OCI-LY1 (cell line): ENCODE data around the gene SIRT5.

Experiments used
- H2AFZ ChIP-seq: fragments of 200-600 bp; sonication (generic), shearing (Covaris generic); 2 replicates; pipeline ENCODE4 v1.6.0; 2014; ENCODE audit warnings: antibody characterized with exemption, mild to moderate bottlenecking, low read length
- H3F3A ChIP-seq: fragments of 200-600 bp; sonication (generic), shearing (Covaris generic); 2 replicates; pipeline ENCODE4 v1.6.0; 2014; ENCODE audit warnings: mild to moderate bottlenecking, antibody characterized with exemption, low read length, moderate library complexity; ENCODE audit not compliant: insufficient read depth
- H3K27ac ChIP-seq: fragments of 200-600 bp; sonication (generic); 2 replicates; pipeline ENCODE4 v1.5.1; 2014; ENCODE audit warnings: low read length, mixed run types, mild to moderate bottlenecking, low read depth; ENCODE audit not compliant: poor library complexity, severe bottlenecking
- H3K27me3 ChIP-seq: fragments of 200-600 bp; sonication (generic); 2 replicates; pipeline ENCODE4 v1.6.0; 2014; ENCODE audit warnings: antibody characterized with exemption, mild to moderate bottlenecking, low read length, moderate library complexity; ENCODE audit not compliant: insufficient read depth
- H3K36me3 ChIP-seq: fragments of 200-600 bp; sonication (generic); 2 replicates; pipeline ENCODE4 v1.6.1; 2014; ENCODE audit warnings: mild to moderate bottlenecking, antibody characterized with exemption, low read length, moderate library complexity, mixed read lengths; ENCODE audit not compliant: insufficient read depth
- H3K4me1 ChIP-seq: fragments of 200-600 bp; sonication (generic); 2 replicates; pipeline ENCODE4 v1.5.1; 2014; ENCODE audit warnings: mild to moderate bottlenecking, low read length, moderate library complexity; ENCODE audit not compliant: insufficient read depth, severe bottlenecking
- H3K4me2 ChIP-seq: fragments of 200-600 bp; sonication (generic), shearing (Covaris generic); 2 replicates; pipeline ENCODE4 v1.6.1; 2014; ENCODE audit warnings: low read length
- H3K4me3 ChIP-seq: fragments of 200-600 bp; sonication (generic); 2 replicates; pipeline ENCODE4 v1.5.1; 2014; ENCODE audit warnings: low read length, low read depth, mild to moderate bottlenecking, mixed read lengths; ENCODE audit not compliant: poor library complexity, severe bottlenecking
- H3K79me2 ChIP-seq: fragments of 200-600 bp; shearing (Covaris generic); 2 replicates; pipeline ENCODE4 v1.6.1; 2016; ENCODE audit warnings: mixed run types, low read length, mixed read lengths; ENCODE audit not compliant: insufficient read depth
- H3K9ac ChIP-seq: fragments of 200-600 bp; sonication (generic), shearing (Covaris generic); 2 replicates; pipeline ENCODE4 v1.6.1; 2014; ENCODE audit warnings: mild to moderate bottlenecking, low read length, mixed read lengths
- H3K9me2 ChIP-seq: fragments of 200-600 bp; sonication (generic), shearing (Covaris generic); 2 replicates; pipeline ENCODE4 v1.6.1; 2014; ENCODE audit warnings: low read depth, mild to moderate bottlenecking, low read length, mixed read lengths
- H3K9me3 ChIP-seq: fragments of 200-600 bp; shearing (Covaris generic); 2 replicates; pipeline ENCODE4 v1.6.1; 2014; ENCODE audit warnings: low read length, mixed read lengths
- H4K20me1 ChIP-seq: fragments of 200-600 bp; sonication (generic), shearing (Covaris generic); 2 replicates; pipeline ENCODE4 v1.6.0; 2016; ENCODE audit warnings: mild to moderate bottlenecking, low read length; ENCODE audit not compliant: insufficient read depth
- CTCF ChIP-seq: fragments of 200-600 bp; sonication (generic), shearing (Covaris generic); IDR thresholded peaks from 2 replicates; pipeline ENCODE4 v1.5.1; 2017; ENCODE audit warnings: mild to moderate bottlenecking, antibody characterized with exemption, low read length, moderate library complexity, mixed read lengths
- EZH2 ChIP-seq: fragments of 200-600 bp; sonication (generic), shearing (Covaris generic); IDR thresholded peaks from 2 replicates; pipeline ENCODE4 v1.8.0; 2017; ENCODE audit warnings: borderline replicate concordance, mixed run types, mild to moderate bottlenecking, antibody characterized with exemption, low read length, moderate library complexity, mixed read lengths

Gene SIRT5

GRCh38 chr6:13575377-13575775 lies 975 bp downstream of the SIRT5 start:
- peaks cover 10% of the 10 kb centered on the region for H3K36me3 ChIP-seq
- no peaks in the 10 kb centered on the region for H3K9me3 ChIP-seq
- H3F3A ChIP-seq, result no peaks in the 10 kb centered on the region
- TF ChIP-seq EZH2 (no peak), CTCF (no peak; the same call in 1 of the 2 replicates)
- no peak overlapping the region; the same call in 1 of the 2 replicates for H2AFZ ChIP-seq
- H3K27me3 ChIP-seq, result no peaks in the 10 kb centered on the region
- no peaks in the 10 kb centered on the region for H3K79me2 ChIP-seq
- H3K27ac ChIP-seq, result peak overlapping the region; percentile 92
- peak overlapping the region; percentile 82 for H3K9ac ChIP-seq
- no peaks in the 10 kb centered on the region for H3K9me2 ChIP-seq
- H3K4me1 ChIP-seq, result peaks cover 17% of the 10 kb centered on the region
- peak overlapping the region; percentile 91 for H3K4me2 ChIP-seq
- H3K4me3 ChIP-seq, result peak overlapping the region; percentile 85
- H4K20me1 ChIP-seq, result no peaks in the 10 kb centered on the region

GRCh38 chr6:13576017-13576416 lies 1.6 kb downstream of the SIRT5 start:
- Histone ChIP-seq H3K79me2 (no peaks in the 10 kb centered on the region), H3F3A (no peaks in the 10 kb centered on the region), H3K9ac (no peak overlapping the region), H3K4me2 (peak overlapping the region; percentile 24; the same call in 1 of the 2 replicates), H2AFZ (no peak overlapping the region), H3K9me2 (no peaks in the 10 kb centered on the region), H3K36me3 (peaks cover 16% of the 10 kb centered on the region), H3K27ac (no peak overlapping the region), H4K20me1 (no peaks in the 10 kb centered on the region), H3K9me3 (no peaks in the 10 kb centered on the region), H3K4me1 (peaks cover 17% of the 10 kb centered on the region), H3K4me3 (peak overlapping the region; percentile 85), H3K27me3 (no peaks in the 10 kb centered on the region)
- TF ChIP-seq EZH2 (no peak), CTCF (no peak)

GRCh38 chr6:13577926-13578325 lies 3.5 kb downstream of the SIRT5 start:
- Histone ChIP-seq H2AFZ (no peak overlapping the region), H3K27me3 (no peaks in the 10 kb centered on the region), H3K36me3 (peaks cover 28% of the 10 kb centered on the region), H3K27ac (no peak overlapping the region), H3K9me3 (no peaks in the 10 kb centered on the region), H3K4me1 (peaks cover 17% of the 10 kb centered on the region), H3K79me2 (no peaks in the 10 kb centered on the region), H4K20me1 (no peaks in the 10 kb centered on the region), H3K4me2 (no peak overlapping the region), H3K9ac (no peak overlapping the region), H3K9me2 (no peaks in the 10 kb centered on the region), H3K4me3 (no peak overlapping the region), H3F3A (no peaks in the 10 kb centered on the region)
- TF ChIP-seq EZH2, result no peak
- TF ChIP-seq CTCF, result no peak
